Osteoblast (primary cell): ENCODE data around the gene ELOVL1. TPM values are rescaled to one million over a fixed set of nuclear protein-coding genes. Genes with fewer than 3 reads are reported as not detected.

Experiments
- DNase-seq: peaks from one replicate; pipeline ENCODE4 v3.0.0; 2011; ENCODE audit warnings: low spot score, mixed read lengths; ENCODE audit not compliant: insufficient read length; ENCODE audit errors: missing footprints
- H2AFZ ChIP-seq: 2 replicates; pipeline ENCODE4 v1.6.0; 2011; ENCODE audit warnings: mild to moderate bottlenecking, low read length
- H3K27ac ChIP-seq: 2 replicates; pipeline ENCODE4 v1.5.1; 2011; ENCODE audit warnings: mild to moderate bottlenecking, low read depth, low read length, moderate library complexity
- H3K27me3 ChIP-seq: 2 replicates; pipeline ENCODE4 v1.6.0; 2012; ENCODE audit warnings: mild to moderate bottlenecking, control low read depth, inconsistent platforms, low read length, moderate library complexity; ENCODE audit not compliant: insufficient read depth
- H3K36me3 ChIP-seq: 2 replicates; pipeline ENCODE4 v1.5.1; 2011; ENCODE audit warnings: mild to moderate bottlenecking, low read length, control low read depth, moderate library complexity; ENCODE audit not compliant: insufficient read depth
- H3K4me1 ChIP-seq: 2 replicates; pipeline ENCODE4 v1.5.1; 2011; ENCODE audit warnings: mild to moderate bottlenecking, low read length, control low read depth, moderate library complexity; ENCODE audit not compliant: insufficient read depth
- H3K4me2 ChIP-seq: 2 replicates; pipeline ENCODE4 v1.6.0; 2011; ENCODE audit warnings: mild to moderate bottlenecking, low read length; ENCODE audit not compliant: insufficient read depth
- H3K4me3 ChIP-seq: fragments of 200-600 bp; sonication (generic); 3 replicates; pipeline ENCODE4 v1.5.1; 2012; ENCODE audit warnings: mild to moderate bottlenecking, low read length, inconsistent platforms; ENCODE audit not compliant: insufficient read depth
- H3K79me2 ChIP-seq: 2 replicates; pipeline ENCODE4 v1.6.0; 2012; ENCODE audit warnings: mild to moderate bottlenecking, low read length, control low read depth, inconsistent platforms; ENCODE audit not compliant: insufficient read depth
- H3K9me3 ChIP-seq: 2 replicates; pipeline ENCODE4 v1.5.1; 2011; ENCODE audit warnings: low read depth, low read length, control low read depth
- H4K20me1 ChIP-seq: 2 replicates; pipeline ENCODE4 v1.6.0; 2012; ENCODE audit warnings: mild to moderate bottlenecking, low read length, control low read depth; ENCODE audit not compliant: insufficient read depth
- total RNA-seq: library from RNA; depleted of rRNA; stranded (reverse); fragments of >200 nt; gene quantifications from 2 replicates; pipeline ENCODE4 v1.2.3, GENCODE V29; 2012
- TF ChIP-seq, protein P1 (sequence below): IDR thresholded peaks from 2 replicates; pipeline ENCODE4 v1.5.1; 2011; ENCODE audit warnings: mild to moderate bottlenecking, low read depth, low read length, moderate library complexity; ENCODE audit errors: extremely low read depth

The ELOVL1 gene
- total RNA-seq, 1 donor = 36.9 TPM

DNA sequence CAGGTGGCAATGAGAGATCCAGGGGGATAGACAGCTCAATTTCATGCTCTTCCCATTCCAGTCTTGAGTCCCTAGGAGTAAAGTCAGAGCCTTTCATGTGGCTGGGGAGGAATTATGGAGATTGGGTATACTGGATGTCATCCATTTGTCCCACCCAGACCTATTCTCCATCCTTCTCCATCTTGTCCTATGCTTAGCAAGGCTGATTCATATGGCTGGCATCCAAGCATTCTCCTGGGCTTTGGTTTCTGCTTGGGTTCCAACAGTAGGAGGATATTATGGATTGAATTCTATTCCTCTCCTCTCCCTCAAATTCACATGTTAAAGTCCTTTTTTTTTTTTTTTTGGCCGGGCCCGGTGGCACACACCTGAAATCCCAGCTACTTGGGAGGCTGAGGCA lies 12.9 kb downstream of the ELOVL1 start:
- TF ChIP-seq, protein P1, sequence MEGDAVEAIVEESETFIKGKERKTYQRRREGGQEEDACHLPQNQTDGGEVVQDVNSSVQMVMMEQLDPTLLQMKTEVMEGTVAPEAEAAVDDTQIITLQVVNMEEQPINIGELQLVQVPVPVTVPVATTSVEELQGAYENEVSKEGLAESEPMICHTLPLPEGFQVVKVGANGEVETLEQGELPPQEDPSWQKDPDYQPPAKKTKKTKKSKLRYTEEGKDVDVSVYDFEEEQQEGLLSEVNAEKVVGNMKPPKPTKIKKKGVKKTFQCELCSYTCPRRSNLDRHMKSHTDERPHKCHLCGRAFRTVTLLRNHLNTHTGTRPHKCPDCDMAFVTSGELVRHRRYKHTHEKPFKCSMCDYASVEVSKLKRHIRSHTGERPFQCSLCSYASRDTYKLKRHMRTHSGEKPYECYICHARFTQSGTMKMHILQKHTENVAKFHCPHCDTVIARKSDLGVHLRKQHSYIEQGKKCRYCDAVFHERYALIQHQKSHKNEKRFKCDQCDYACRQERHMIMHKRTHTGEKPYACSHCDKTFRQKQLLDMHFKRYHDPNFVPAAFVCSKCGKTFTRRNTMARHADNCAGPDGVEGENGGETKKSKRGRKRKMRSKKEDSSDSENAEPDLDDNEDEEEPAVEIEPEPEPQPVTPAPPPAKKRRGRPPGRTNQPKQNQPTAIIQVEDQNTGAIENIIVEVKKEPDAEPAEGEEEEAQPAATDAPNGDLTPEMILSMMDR = no peak
- Histone ChIP-seq H2AFZ (no peak overlapping the region), H3K36me3 (no peaks in the 10 kb centered on the region), H3K27me3 (no peaks in the 10 kb centered on the region), H3K4me3 (no peak overlapping the region), H4K20me1 (peaks cover 1% of the 10 kb centered on the region), H3K79me2 (peaks cover 11% of the 10 kb centered on the region), H3K4me2 (no peak overlapping the region), H3K9me3 (no peaks in the 10 kb centered on the region), H3K27ac (no peak overlapping the region), H3K4me1 (peaks cover 31% of the 10 kb centered on the region)
- DNase-seq = peak; percentile 73

- H3K4me2 ChIP-seq = no peak overlapping the region
- no peak overlapping the region for H2AFZ ChIP-seq
- TF ChIP-seq, protein P1 = no peak
- no peaks in the 10 kb centered on the region for H4K20me1 ChIP-seq
- no peaks in the 10 kb centered on the region for H3K36me3 ChIP-seq
- peaks cover 6% of the 10 kb centered on the region for H3K79me2 ChIP-seq
- peak; percentile 61 for DNase-seq
- no peak overlapping the region for H3K4me3 ChIP-seq
- H3K27ac ChIP-seq = no peak overlapping the region
- H3K4me1 ChIP-seq = peaks cover 31% of the 10 kb centered on the region
- no peaks in the 10 kb centered on the region for H3K9me3 ChIP-seq
- no peaks in the 10 kb centered on the region for H3K27me3 ChIP-seq
Observed at GRCh38 chr1:43354471-43354870, 13.3 kb downstream of the ELOVL1 start.

DNA sequence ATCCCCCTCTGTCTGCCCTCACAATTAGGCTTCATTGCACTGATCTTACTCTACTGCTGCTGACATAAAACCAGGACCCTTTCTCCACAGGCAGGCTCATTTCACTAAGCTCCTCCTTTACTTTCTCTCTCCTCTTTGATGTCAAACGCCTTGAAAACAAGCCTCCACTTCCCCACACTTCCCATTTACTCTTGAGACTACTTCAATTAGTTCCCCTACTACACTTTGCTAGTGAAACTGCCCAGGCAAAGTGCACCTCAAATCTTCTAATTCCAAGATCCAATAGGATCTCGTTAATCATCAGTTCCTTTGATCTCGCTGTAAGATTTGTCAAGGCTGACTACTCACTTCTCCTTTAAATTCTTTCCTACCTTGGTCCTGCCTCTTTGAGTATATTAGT lies 14.9 kb downstream of the ELOVL1 start:
- Histone ChIP-seq H3K4me1 (peaks cover 26% of the 10 kb centered on the region), H3K36me3 (no peaks in the 10 kb centered on the region), H3K9me3 (no peaks in the 10 kb centered on the region), H2AFZ (no peak overlapping the region), H3K4me3 (no peak overlapping the region), H3K4me2 (no peak overlapping the region), H3K27ac (no peak overlapping the region), H4K20me1 (no peaks in the 10 kb centered on the region), H3K27me3 (peaks cover 8% of the 10 kb centered on the region), H3K79me2 (no peaks in the 10 kb centered on the region)
- peak; percentile 62 for DNase-seq
- TF ChIP-seq, protein P1 = no peak

DNA sequence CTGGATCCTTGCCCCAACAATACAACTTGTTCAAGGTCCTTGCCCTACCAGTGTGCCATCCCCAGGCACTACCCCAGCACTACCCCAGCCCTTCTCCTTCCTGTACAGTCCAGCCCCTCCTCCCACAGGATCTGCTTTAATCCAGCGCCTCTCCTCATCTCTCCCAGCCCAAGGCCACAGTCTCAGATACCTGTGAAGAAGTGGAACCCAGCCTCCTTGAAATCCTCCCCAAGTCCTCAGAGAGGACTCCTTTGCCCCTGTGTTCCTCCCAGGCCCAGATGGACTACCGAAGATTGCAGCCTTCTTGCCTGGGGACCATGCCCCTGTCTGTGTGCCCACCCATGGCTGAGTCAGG lies 15.5 kb downstream of the ELOVL1 start:
- Histone ChIP-seq H3K27me3 (peaks cover 14% of the 10 kb centered on the region), H3K27ac (no peak overlapping the region), H2AFZ (no peak overlapping the region), H3K79me2 (no peaks in the 10 kb centered on the region), H3K4me3 (no peak overlapping the region), H3K9me3 (no peaks in the 10 kb centered on the region), H3K4me2 (no peak overlapping the region), H3K4me1 (peaks cover 26% of the 10 kb centered on the region), H3K36me3 (no peaks in the 10 kb centered on the region), H4K20me1 (no peaks in the 10 kb centered on the region)
- DNase-seq = peak; percentile 52
- TF ChIP-seq, protein P1 = no peak
